Brain microvascular endothelial cell (primary cell): ENCODE results near the gene SAMD14.

Experiments
- DNase-seq: peaks from one replicate; pipeline ENCODE4 v3.0.0-alpha.2; 2020
- H3K27ac ChIP-seq: fragments of 250-450 bp; sonication (Bioruptor Pico); 2 replicates; pipeline ENCODE4 v1.5.1; 2020; ENCODE audit warnings: mild to moderate bottlenecking, moderate library complexity
- H3K27me3 ChIP-seq: fragments of 250-450 bp; sonication (Bioruptor Pico); replicated peaks from 2 replicates; pipeline ENCODE4 v1.5.1; 2020; ENCODE audit warnings: mild to moderate bottlenecking
- H3K36me3 ChIP-seq: fragments of 250-450 bp; sonication (Bioruptor Pico); replicated peaks from 2 replicates; pipeline ENCODE4 v1.5.1; 2020; ENCODE audit warnings: mild to moderate bottlenecking
- H3K4me3 ChIP-seq: 2 replicates; pipeline ENCODE4 v1.5.1; 2011; ENCODE audit warnings: low read depth, mild to moderate bottlenecking, control low read depth, low read length, moderate library complexity
- in situ Hi-C: cut with HindIII; loops from 2 replicates; pipeline ENCODE4 v1.10.0; 2017; ENCODE audit warnings: low sequenced_read_pairs, low pct_ligation_motif_present
- TF ChIP-seq, protein P1 (sequence below): IDR thresholded peaks from 2 replicates; pipeline ENCODE4 v1.5.1; 2011; ENCODE audit warnings: low read depth, mild to moderate bottlenecking, moderate library complexity, low read length, control low read depth, inconsistent platforms; ENCODE audit errors: missing control alignments

The SAMD14 gene

DNA sequence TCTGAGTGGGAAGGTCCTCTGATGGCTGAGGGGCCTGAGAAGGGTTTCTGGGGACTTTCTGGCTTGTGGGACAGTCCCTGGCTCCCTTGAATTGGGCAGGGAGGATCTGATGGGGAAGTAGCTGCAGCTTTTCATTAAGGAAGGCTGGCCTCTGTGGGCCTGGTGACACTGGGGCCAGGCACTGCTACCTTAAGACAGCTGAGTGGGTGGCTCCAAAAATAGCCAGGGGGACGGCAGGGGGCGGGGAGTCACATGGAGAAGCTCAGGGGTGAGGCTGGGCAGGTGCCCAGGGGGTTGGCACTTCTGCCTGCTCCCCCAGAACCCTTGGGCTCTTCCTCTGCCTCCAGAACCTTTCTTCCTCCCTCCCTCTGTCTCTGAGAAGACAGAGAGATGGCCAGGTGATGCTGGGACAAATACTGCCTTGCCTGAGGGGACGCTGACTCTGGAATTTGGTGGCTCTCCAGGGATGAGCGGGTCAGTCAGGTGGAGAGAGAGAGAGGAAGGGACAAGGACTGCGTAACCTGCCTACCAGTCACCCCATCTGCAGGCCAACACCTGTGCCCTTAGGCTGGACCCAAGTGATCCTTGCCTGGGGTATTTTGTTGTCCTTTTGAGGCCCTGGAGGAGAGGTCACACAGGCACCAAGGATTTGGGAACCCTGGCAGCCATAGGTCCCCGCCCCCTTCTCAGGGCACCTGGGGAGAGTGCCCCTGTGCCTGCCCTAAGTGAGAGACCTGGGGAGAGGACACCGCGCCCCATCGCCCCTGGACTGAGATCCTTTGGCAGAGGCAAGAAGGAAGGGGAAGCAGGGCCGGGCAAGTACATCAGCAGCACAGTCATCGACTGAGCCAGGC, 34.1 kb upstream of the SAMD14 start:
- Histone ChIP-seq H3K4me3 (no peak overlapping the region), H3K27me3 (no peaks in the 10 kb centered on the region), H3K36me3 (no peaks in the 10 kb centered on the region), H3K27ac (no peak overlapping the region)
- in situ Hi-C loops = no loop called here
- TF ChIP-seq, protein P1, sequence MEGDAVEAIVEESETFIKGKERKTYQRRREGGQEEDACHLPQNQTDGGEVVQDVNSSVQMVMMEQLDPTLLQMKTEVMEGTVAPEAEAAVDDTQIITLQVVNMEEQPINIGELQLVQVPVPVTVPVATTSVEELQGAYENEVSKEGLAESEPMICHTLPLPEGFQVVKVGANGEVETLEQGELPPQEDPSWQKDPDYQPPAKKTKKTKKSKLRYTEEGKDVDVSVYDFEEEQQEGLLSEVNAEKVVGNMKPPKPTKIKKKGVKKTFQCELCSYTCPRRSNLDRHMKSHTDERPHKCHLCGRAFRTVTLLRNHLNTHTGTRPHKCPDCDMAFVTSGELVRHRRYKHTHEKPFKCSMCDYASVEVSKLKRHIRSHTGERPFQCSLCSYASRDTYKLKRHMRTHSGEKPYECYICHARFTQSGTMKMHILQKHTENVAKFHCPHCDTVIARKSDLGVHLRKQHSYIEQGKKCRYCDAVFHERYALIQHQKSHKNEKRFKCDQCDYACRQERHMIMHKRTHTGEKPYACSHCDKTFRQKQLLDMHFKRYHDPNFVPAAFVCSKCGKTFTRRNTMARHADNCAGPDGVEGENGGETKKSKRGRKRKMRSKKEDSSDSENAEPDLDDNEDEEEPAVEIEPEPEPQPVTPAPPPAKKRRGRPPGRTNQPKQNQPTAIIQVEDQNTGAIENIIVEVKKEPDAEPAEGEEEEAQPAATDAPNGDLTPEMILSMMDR = no peak
- DNase-seq = no peak

DNA sequence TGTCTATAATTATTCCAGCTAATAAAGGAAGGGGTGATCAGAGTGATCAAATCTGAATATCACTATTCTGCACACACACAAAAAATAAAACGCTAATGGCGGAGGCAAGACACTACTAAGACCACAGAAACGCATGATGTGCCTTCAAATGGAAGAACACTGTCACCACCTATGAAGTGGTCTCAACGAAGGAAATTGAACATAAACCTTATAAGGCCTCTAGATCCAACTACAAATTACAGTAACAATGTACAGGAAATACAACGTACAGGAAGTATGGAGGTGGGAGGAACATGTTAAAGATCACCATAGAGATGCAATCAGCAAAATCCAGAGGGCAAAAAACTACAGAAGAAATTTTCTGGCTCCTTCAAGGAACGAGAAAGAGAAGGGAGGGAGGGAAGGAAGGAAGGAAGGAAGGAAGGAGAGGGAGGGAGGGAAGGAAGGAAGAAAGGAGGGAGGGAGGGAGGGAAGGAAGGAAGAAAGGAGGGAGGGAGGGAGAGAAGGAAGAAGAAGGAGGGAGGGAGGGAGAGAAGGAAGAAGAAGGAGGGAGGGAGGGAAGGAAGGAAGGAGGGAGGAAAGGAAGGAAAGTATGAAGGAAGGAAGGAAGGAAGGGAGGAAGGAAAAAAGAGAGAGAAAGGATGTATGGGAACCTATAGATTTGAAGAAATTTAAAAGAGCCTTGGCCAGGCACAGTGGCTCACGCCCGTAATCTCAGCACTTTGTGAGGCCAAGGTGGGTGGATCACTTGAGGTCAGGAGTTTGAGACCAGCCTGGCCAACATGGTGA, 32.7 kb upstream of the SAMD14 start:
- no peak for DNase-seq
- H3K27me3 ChIP-seq = no peaks in the 10 kb centered on the region
- in situ Hi-C loops = no loop called here
- no peak overlapping the region for H3K4me3 ChIP-seq
- no peak overlapping the region for H3K27ac ChIP-seq
- TF ChIP-seq, protein P1 = no peak
- no peaks in the 10 kb centered on the region for H3K36me3 ChIP-seq

DNA sequence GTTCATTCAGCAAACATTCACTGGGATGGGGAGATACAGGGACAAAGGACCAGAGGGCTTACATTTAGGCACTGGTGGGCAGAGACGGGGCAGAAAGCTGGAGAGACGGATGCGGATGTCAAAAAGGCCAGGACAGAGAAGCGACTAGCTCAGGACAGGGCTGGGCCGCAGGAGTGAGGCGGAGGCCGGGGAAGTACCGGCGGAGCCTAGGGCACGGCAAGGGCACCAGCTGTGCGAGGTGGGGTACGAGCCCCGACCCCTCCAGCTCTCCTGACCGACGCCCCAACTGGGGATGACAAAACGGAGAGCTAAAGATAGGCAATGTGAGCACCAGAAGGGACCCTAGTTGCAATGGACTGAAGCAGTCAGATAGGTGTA, 31.9 kb upstream of the SAMD14 start:
- H3K36me3 ChIP-seq = no peaks in the 10 kb centered on the region
- no peaks in the 10 kb centered on the region for H3K27me3 ChIP-seq
- in situ Hi-C loops = no loop called here
- peak overlapping the region; percentile 71 for H3K4me3 ChIP-seq
- no peak for DNase-seq
- TF ChIP-seq, protein P1 = no peak
- H3K27ac ChIP-seq = no peak overlapping the region

DNA sequence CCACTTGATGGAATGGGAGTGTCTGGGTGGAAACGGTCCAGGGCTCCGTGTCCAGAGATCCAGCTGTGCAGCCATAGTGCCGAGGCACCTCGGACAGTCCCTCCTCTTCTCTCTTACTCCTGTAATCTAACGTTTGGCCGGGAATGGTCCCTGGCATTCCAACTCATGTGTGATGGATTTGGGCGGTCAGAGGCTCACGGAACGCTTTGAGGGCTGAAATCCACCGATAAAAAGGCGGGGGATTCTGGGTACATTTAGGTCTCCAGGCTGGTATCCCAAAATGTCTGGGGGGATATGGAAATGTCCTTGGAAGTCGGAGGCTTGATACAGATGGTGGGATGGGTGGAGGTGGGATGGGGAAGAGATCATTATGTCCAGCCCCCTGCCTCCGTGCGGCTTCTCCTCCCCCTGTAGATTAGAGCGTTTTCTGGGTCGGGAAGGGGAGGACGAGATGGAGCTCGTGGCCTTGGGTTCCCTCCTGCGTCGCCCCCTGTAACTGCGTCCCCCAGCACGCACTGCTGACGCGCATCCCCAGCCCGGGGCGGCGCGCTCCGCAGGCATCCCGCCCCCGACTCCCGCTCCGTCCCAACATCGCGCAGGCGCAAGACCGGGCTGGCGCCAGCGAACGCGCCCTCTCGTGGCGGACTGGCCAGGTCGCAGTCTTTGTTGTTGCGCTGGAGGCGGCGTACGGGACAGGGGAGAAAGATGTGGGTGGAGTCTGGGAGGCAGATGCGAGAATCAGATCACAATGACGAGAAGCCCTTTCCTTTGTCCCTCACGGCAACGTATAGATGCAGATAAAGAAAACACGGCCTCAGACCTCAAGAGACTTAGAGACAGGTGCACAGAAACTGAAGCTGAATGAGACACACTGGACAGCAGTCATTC, 31.3 kb upstream of the SAMD14 start:
- TF ChIP-seq, protein P1 = peak; percentile 87
- Histone ChIP-seq H3K27ac (no peak overlapping the region), H3K4me3 (peak overlapping the region; percentile 71), H3K27me3 (no peaks in the 10 kb centered on the region), H3K36me3 (no peaks in the 10 kb centered on the region)
- in situ Hi-C loops = no loop called here
- peak; percentile 80 for DNase-seq

DNA sequence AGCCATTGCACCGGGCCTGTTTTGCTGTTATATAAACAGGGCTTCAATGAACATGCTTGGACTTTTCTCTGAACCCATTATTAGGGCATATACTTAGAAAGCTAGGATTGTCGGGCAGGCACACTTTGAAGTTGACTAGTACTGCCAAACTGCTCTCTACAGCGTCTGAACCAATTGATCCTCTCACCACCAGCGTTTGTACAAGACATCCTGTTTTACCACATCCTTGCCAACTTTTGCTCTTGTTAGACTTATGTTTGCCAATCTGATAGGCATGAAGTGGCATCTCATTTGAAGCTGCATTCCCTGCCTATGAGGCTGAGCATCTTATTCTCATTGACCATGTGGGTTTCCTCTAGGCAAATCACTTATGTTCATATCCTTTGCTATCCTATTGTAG, 27.9 kb upstream of the SAMD14 start:
- TF ChIP-seq, protein P1 = no peak
- Histone ChIP-seq H3K36me3 (no peaks in the 10 kb centered on the region), H3K27me3 (no peaks in the 10 kb centered on the region), H3K27ac (no peak overlapping the region), H3K4me3 (no peak overlapping the region)
- no peak for DNase-seq
- in situ Hi-C loops = no loop called here
